Tibial nerve (tissue), 4 donors: ENCODE data around the gene NUCB1. TPM values are rescaled to one million over a fixed set of nuclear protein-coding genes. Genes with fewer than 3 reads are reported as not detected.
"Not testable (repeated sequence)": the region's sequence is repeated elsewhere in the genome, so short reads cannot be mapped to it uniquely, and the experiment has no call there.

Experiments
- DNase-seq, 2 donors: peaks; one replicate each; pipeline ENCODE4 v3.0.0-alpha.2; 2019; ENCODE audit warnings: low spot score in 2 of 2
- H3K27ac ChIP-seq, 4 donors: fragments of 200-600 bp; sonication (generic) in 3 of 4; one replicate each; pipeline ENCODE4 v1.5.1; 2017 to 2019; ENCODE audit warnings: mild to moderate bottlenecking in 1 of 4
- H3K27me3 ChIP-seq, 2 donors: fragments of 200-600 bp; sonication (generic) in 1 of 2; one replicate each; pipeline versions ENCODE4 v1.5.1 to v1.6.0; 2017 to 2019
- H3K36me3 ChIP-seq, 3 donors: fragments of 200-600 bp; sonication (generic); one replicate each; pipeline ENCODE4 v1.5.1; 2018 to 2019
- H3K4me1 ChIP-seq, 4 donors: fragments of 200-600 bp; sonication (generic) in 3 of 4; one replicate each; pipeline ENCODE4 v1.5.1; 2017 to 2019
- H3K4me3 ChIP-seq, 4 donors: fragments of 200-600 bp; sonication (generic) in 3 of 4; one replicate each; pipeline ENCODE4 v1.5.1; 2017 to 2019; ENCODE audit warnings: mild to moderate bottlenecking in 1 of 4, moderate library complexity in 1 of 4
- H3K9me3 ChIP-seq, 4 donors: fragments of 200-600 bp; sonication (generic) in 3 of 4; one replicate each; pipeline ENCODE4 v1.5.1; 2017 to 2019
- CTCF ChIP-seq, 5 experiments: fragments of 200-600 bp in 3 of 5; fragments of 450-650 bp in 2 of 5; sonication (generic) in 3 of 5; IDR thresholded peaks; one replicate each; pipeline ENCODE4 v1.5.1; 2016 to 2019; ENCODE audit warnings: antibody characterized with exemption in 5 of 5, mild to moderate bottlenecking in 3 of 5, moderate library complexity in 2 of 5
- EP300 ChIP-seq, 2 donors: sonication (generic); formaldehyde crosslinking; IDR thresholded peaks; one replicate each; pipeline ENCODE4 v1.6.1; 2017; ENCODE audit warnings: antibody characterized with exemption in 2 of 2, mild to moderate bottlenecking in 1 of 2
- POLR2A ChIP-seq, 2 donors: fragments of 450-650 bp; IDR thresholded peaks; one replicate each; pipeline ENCODE4 v1.6.1; 2017; ENCODE audit warnings: antibody characterized with exemption in 2 of 2, mild to moderate bottlenecking in 2 of 2, moderate library complexity in 2 of 2
- WGBS, 2 donors: methylation state at CpG; one replicate each; pipeline ENCODE4 v1.1.5; 2018; 5-methylcytosine and 5-hydroxymethylcytosine counted together
- total RNA-seq, 4 donors: library from RNA; depleted of rRNA; stranded (reverse); fragments of >200 nt; gene quantifications; one replicate each; pipeline ENCODE4 v1.1.0, GENCODE V29; 2016

NUCB1 gene
- total RNA-seq, 4 donors from 2014 or later = 220 to 352 (median 287) TPM

- H3K4me3 ChIP-seq = no peak overlapping the region
- peaks cover 0 to 67% (median 25%) of the 10 kb centered on the region in 4 donors for H3K4me1 ChIP-seq
- 85 to 93% methylated on average over 9 of the region's 9 CpGs for WGBS, 2 donors
- no peaks in the 10 kb centered on the region for H3K9me3 ChIP-seq
- no peak for DNase-seq
- peaks cover 0 to 25% (median 7%) of the 10 kb centered on the region in 3 donors for H3K36me3 ChIP-seq
- TF ChIP-seq EP300 (IDR thresholded peaks at IDR 0.05) (no peak), CTCF (IDR thresholded peaks at IDR 0.05) (no peak)
- H3K27ac ChIP-seq = peak overlapping the region in 3 of 4 donors; percentile 83 to 100 (median 100)
- H3K27me3 ChIP-seq = no peaks in the 10 kb centered on the region
Observed at GRCh38 chr19:48870048-48870447, 30.1 kb upstream of the NUCB1 start.

GRCh38 chr19:48871471-48872181 is 28.5 kb upstream of the NUCB1 start:
- H3K27me3 ChIP-seq, H3K9me3 ChIP-seq, DNase-seq: not testable (repeated sequence)
- Histone ChIP-seq H3K4me3 (peak overlapping the region; percentile 32 to 100 (median 84)), H3K4me1 (peaks cover 0 to 66% (median 31%) of the 10 kb centered on the region in 4 donors), H3K36me3 (peaks cover 0 to 36% (median 12%) of the 10 kb centered on the region in 3 donors), H3K27ac (peak overlapping the region; percentile 99 to 100 (median 100))
- 45 to 52% methylated on average over 31 of the region's 31 CpGs for WGBS, 2 donors

GRCh38 chr19:48872182-48872883 is 27.8 kb upstream of the NUCB1 start, which contains the start of gene PPP1R15A:
Gene PPP1R15A (plus strand): TSS chr19:48872421. CDS start chr19:48873234, 813 bp downstream.
- no peaks in the 10 kb centered on the region for H3K27me3 ChIP-seq
- peak; percentile 98 to 99 for DNase-seq
- H3K27ac ChIP-seq = peak within 1 kb of the TSS; percentile 99 to 100 (median 100)
- TF ChIP-seq CTCF (IDR thresholded peaks at IDR 0.05) (peak in 2 of 5 experiments; percentile 83 to 87), EP300 (IDR thresholded peaks at IDR 0.05) (peak; percentile 96 to 100), POLR2A (IDR thresholded peaks at IDR 0.05) (peak; percentile 100)
- no peaks in the 10 kb centered on the region for H3K9me3 ChIP-seq
- peaks cover 0 to 43% (median 12%) of the 10 kb centered on the region in 3 donors for H3K36me3 ChIP-seq
- WGBS, 2 donors = 0% methylated on average over 38 to 53 of the region's 53 CpGs
- peaks cover 0 to 66% (median 34%) of the 10 kb centered on the region in 4 donors for H3K4me1 ChIP-seq
- peak within 1 kb of the TSS; percentile 78 to 100 (median 92) for H3K4me3 ChIP-seq

GRCh38 chr19:48872884-48873475 is 27.1 kb upstream of the NUCB1 start:
- 1% methylated on average over 14 of the region's 14 CpGs for WGBS, 2 donors
- H3K9me3 ChIP-seq = no peaks in the 10 kb centered on the region
- H3K36me3 ChIP-seq = peaks cover 0 to 49% (median 12%) of the 10 kb centered on the region in 3 donors
- peak; percentile 29 to 48 for TF ChIP-seq POLR2A (IDR thresholded peaks at IDR 0.05)
- TF ChIP-seq EP300 (IDR thresholded peaks at IDR 0.05) = peak; percentile 82 to 95
- TF ChIP-seq CTCF (IDR thresholded peaks at IDR 0.05) = peak in 2 of 5 experiments; percentile 41 to 57
- H3K4me3 ChIP-seq = peak overlapping the region; percentile 78 to 100 (median 92)
- peaks cover 0 to 65% (median 35%) of the 10 kb centered on the region in 4 donors for H3K4me1 ChIP-seq
- peak overlapping the region; percentile 99 to 100 (median 100) for H3K27ac ChIP-seq
- no peaks in the 10 kb centered on the region for H3K27me3 ChIP-seq
- peak; percentile 89 to 95 for DNase-seq

- Histone ChIP-seq H3K27ac (peak overlapping the region; percentile 99 to 100 (median 100)), H3K36me3 (peaks cover 0 to 56% (median 12%) of the 10 kb centered on the region in 3 donors), H3K4me1 (peaks cover 0 to 65% (median 35%) of the 10 kb centered on the region in 4 donors), H3K27me3 (no peaks in the 10 kb centered on the region), H3K4me3 (peak overlapping the region; percentile 78 to 100 (median 92)), H3K9me3 (no peaks in the 10 kb centered on the region)
- 11 to 20% methylated on average over 14 of the region's 14 CpGs for WGBS, 2 donors
- TF ChIP-seq CTCF (IDR thresholded peaks at IDR 0.05) = peak in 1 of 5 experiments; percentile 6
- peak in 1 of 2 donors; percentile 18 for TF ChIP-seq EP300 (IDR thresholded peaks at IDR 0.05)
- no peak for TF ChIP-seq POLR2A (IDR thresholded peaks at IDR 0.05)
- peak in 1 of 2 donors; percentile 22 for DNase-seq
Observed at GRCh38 chr19:48873476-48874302, 26.4 kb upstream of the NUCB1 start.
